Stimulated activated CD4-positive, alpha-beta T cell treated with anti-CD3 and anti-CD28 coated beads, Interleukin-4, amount 100 ng/mL, for 1 hour (primary cell): ENCODE data around the gene CRAMP1.
A peak's percentile ranks its signal among the peaks of the same experiment; 100 is the strongest.
"Not testable (repeated sequence)": the region's sequence is repeated elsewhere in the genome, so short reads cannot be mapped to it uniquely, and the experiment has no call there.

ENCODE experiments used
- DNase-seq: peaks from one replicate; pipeline ENCODE4 v3.0.0-alpha.2; 2020

The CRAMP1 gene

DNA sequence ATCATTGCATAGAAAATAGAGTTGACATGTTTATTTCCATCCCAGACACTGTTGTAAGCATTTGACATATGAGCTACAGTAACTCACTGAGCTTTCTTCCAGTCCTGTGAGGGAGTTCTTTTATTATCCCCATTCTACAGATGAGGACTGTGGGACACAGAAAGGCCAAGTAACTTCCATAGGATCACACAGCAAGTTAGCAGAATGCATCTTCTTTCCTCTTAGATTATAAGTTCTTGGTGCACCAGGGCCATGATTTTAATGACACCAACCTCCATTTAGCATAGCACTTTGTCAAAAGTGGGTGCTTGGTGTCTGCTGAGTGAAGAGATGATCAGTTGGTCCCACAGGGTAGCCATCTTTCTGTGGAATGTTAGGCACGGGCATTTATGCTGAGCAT is 78.7 kb downstream of the CRAMP1 start:
- DNase-seq, result no peak

DNA sequence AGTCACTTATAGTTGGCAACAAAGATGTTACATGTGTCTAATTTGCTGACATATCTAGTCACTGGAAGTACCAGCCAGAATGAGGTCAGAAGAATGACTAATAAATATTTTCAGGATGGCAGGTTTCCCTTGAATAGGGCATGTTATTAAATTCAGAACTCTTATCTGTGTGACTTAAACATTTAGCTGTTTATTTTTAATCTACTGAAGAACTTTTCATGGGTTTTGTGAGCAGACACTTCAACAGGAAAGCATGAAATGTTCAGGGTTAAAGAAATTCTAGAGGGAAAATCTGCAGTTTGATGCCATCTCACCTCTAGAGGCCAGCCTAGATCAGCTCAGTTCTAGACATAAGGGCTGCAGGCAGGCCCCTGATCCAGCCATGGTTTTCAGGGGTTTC is 79.1 kb downstream of the CRAMP1 start:
- no peak for DNase-seq

DNA sequence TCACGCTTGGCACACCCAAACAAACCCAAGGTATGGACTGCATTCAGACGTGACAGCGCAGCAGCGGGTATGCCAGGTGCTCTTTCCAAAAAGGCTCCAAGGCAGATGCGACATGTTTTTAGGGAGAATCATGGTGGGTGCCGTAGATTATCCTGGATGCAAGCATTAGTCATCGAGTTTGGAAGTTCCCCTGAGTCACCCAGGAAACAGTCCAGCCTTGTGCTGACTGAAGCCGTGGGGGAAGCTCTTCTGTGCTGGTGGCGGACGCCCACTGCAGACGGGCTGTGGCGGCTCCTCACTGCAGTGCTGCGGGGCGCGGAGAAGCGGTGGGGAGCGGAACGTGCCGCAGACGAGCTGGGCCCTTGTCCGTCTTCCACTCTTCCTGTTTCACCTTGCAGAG is 79.8 kb downstream of the CRAMP1 start:
- DNase-seq, result no peak

DNA sequence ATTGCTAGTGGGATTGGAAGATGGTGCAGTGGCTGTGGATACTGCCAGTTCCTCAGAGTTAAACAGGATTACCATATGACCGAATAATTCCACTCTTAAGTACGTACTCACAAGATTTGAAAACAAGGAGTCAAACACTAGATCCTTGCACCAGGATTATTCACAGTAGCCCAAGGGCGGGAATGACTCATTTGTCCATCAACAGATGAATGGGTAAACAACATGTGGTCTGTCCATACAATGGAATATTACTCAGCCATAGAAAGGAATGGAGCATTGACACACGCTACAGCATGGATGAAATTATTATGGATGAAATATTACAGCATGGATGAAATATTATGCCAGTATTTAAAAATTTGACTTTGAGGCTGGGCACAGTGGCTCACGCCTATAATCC is 84.7 kb downstream of the CRAMP1 start:
- DNase-seq, result no peak

DNA sequence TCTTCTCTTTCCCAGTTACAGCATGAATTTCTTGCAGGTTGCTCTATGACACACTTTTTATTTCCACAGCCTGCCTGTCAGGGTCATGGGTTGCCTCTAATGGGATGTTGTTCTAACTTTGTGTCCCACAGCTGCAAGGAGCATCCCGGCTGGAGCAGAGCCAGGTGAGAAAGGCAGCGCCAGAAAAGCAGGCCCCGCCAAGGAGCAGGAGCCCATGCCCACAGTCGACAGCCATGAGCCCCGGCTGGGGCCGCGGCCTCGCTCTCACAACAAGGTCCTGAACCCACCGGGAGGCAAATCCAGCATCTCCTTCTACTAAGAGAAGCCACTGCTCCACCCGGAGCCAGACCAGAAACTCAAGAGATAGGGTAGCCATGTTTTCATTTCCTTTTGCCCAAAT is 86.5 kb downstream of the CRAMP1 start:
- DNase-seq, result no peak

DNA sequence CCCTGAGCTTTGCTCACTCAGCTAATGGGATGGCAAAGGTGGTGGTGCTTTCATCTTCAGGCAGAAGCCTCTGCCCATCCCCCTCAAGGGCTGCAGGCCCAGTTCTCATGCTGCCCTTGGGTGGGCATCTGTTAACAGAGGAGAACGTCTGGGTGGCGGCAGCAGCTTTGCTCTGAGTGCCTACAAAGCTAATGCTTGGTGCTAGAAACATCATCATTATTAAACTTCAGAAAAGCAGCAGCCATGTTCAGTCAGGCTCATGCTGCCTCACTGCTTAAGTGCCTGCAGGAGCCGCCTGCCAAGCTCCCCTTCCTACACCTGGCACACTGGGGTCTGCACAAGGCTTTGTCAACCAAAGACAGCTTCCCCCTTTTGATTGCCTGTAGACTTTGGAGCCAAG is 88.1 kb downstream of the CRAMP1 start:
- no peak for DNase-seq

DNA sequence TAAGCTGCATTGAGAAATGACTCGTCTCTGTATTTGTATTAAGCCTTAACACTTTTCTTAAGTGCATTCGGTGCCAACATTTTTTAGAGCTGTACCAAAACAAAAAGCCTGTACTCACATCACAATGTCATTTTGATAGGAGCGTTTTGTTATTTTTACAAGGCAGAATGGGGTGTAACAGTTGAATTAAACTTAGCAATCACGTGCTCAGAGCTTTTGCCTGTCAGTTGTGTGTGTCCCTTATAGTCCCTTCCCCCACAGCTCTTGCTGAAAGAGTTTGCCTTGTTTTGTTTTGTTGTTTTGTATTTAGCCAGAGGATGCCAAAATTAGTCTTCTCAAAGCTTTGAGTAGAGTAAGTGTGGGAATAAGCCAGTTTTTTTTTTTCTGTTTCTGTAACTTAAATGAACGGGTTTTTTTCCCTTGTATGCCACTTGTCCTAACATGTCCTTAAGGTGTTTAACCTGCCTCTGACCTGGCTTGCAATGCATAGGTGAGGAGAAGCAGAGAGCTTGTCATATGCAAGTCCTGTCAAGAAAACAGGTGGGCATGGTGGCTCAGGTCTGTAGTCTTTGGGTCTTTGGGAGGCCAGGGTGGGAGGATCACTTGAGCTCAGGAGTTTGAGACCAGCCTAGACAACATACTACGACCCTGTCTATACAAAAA is 89.2 kb downstream of the CRAMP1 start:
- DNase-seq, result no peak

DNA sequence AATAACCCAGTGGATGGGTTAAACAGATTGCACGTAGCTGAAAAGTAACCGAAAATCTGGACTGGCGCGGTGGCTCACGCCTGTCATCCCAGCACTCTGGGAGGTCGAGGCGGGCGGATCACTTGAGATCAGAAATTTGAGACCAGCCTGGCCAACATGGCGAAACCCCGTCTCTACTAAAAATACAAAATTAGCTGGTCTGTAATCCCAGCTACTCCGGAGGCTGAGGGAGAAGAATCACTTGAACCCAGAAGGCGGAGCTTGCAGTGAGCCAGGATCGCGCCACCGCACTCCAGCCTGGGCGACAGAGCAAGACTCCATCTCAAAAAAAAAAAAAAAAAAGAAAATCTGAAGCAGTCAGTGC is 93.1 kb downstream of the CRAMP1 start:
- not testable (repeated sequence) for DNase-seq

DNA sequence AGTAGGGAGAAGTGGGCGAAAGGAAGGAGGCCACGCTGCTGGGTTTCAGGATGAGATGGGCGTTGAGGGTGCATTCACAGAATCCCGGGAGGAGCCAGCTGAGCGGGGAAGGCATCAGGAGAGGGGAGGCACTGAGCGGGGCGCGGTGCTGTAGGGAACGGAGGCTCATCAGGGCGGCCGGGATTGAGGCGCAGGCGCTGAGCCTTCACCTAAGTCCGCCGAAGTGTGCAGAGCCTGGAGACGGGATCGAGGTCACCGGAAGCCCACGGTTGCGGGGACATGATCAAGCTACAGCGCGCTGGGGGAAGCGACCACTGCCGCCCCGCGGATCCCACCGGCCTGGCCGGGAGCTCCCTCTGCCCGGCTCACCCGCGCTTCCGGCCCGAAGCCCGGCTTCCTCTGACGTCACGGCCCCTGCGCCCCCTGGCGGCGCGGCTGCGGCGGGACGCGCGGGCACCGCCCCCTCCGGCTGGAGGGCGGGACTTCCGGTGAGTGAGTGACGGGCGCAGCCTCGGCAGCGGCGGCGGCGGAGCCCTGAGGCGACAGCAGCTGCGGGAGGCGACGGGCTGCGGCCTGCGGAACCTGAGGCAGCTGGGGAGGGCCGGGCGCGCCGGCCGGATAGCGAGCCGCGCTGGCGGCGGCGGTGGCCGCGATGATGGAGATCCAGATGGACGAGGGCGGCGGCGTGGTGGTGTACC is 93.7 kb downstream of the CRAMP1 start, which contains the start of gene MAPK8IP3:
TSS of gene MAPK8IP3 (plus strand) at position 508 of the 698 bp plus-strand sequence. CDS start at position 653, 145 bp downstream.
- DNase-seq, result peak; percentile 95

DNA sequence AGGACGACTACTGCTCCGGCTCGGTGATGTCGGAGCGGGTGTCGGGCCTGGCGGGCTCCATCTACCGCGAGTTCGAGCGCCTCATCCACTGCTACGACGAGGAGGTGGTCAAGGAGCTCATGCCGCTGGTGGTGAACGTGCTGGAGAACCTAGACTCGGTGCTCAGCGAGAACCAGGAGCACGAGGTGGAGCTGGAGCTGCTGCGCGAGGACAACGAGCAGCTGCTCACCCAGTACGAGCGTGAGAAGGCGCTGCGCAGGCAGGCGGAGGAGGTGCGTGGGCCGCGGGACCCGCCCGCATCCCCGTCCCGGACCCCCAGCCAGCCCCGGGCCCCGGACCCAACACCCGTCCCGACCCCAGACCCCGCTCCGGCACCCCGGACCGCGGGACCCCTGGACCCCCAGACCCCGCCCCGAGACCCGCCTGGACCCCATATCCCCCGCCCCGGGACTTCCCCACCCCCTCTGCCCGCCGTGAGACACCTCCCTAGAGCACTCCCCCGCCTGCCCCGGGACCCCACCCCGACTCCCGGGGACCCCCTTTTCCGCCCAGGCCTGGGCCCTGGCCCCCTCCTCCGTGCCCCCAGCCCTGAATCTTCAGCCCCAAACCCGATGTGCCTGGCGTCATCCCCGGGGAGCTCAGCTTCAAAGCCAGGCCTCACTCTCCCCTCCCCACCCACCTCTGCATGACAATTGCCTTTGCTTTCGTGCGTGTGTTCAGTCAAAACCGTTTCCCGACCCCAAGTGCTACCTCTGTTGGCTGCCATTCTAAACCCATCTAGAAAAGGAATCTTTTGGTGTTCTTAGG is 94.4 kb downstream of the CRAMP1 start:
- peak; percentile 54 for DNase-seq

DNA sequence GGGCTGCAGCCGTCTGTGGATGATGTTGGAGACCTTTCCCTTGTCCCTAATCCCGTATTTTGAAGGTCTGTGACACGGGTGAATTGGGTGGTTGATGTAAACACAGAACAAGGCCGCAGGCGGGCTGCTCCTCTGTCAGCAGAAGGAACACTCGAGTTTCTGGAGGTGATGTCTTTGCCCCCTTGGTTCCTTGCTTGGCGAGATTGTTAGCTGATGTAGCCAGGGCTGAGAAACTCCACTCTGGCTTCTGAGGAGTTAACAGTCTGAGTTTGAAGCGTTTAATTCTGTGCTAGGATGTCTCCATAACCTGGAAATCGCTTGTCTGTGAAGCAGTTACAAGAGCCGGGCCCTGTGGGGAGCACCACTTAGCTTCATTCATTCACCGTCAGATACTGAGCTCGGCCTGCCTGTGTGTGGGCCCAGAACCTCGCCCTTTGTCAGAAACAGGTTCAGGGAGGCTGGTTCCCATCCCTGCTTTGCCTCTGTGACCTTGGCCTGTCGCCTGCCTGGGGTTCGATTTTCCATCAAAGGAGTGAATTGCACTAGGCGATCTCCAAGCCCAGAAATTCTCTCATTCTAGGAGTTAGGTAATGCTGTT is 95.1 kb downstream of the CRAMP1 start:
- DNase-seq, result no peak

DNA sequence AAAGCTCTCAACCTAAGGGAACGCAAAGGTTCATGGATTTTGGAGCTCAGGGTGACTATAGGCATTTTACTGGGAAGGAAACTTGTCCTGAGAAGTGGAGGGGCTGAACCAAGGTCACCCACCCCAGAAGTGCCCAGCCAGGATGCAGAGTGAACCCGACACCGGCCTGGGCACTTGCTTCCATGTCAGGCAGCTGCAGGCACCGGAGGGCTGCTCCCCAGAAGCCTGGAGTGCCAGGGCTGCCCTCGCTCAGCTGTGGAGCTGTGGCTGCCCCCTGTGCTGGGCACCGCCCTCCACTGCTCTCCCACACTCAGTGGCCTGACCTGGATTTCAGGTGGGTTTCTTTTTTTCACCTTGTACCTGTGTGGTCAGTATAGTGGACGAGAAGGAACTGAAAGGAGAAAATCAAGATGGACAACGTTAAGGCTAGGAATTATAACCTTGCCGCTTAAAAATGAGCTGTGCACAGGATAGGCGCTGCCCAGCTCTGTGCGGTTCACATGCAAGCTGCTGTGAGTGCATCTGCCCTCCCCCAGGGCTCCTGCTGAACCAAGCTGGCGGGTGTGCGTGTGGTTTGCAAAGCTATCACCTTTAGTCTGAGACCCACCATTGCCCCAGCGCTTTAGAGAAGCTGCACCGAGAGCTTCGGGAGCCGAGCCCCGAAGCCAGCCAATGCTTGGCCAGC is 96.1 kb downstream of the CRAMP1 start:
- DNase-seq, result no peak

DNA sequence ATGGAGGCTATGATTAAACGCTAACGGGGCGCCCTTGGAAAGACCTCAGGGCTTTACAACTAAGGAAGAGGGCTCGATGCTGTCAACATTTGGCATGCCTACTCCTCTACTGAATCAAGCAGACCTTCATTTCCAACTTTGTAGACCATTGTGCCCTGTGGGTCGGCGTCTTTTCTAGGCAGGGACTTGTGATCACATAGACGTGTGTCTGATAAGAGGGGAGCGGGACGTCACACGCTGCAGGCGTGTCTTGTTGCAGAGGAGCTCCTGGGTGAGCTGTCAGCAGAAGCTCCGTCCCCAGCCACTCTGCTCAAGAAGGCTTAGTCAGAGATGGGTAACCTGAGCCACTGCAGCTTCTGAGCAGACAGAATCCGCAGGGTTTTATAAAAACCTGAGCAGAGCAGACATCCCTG is 96.6 kb downstream of the CRAMP1 start:
- DNase-seq, result no peak

DNA sequence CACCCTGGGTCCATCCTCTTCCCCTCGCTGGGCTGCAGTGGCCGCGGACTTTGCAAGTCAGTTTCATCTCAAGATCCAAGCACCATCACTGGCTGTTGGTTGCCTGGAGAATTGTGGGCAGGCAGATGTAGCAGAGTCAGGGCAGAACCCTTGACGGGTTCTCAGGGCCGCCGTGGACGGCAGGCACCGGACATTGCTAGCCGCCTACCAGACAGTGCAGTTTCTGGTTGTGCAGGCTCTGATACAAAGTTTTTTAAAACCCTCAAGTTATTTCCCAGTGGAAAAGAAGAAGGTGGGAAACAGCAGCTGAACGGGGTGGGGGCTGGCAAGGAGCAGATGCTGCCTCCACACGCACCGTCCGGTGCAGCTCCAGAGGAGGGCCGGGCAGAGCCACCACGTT is 97.2 kb downstream of the CRAMP1 start:
- no peak for DNase-seq

DNA sequence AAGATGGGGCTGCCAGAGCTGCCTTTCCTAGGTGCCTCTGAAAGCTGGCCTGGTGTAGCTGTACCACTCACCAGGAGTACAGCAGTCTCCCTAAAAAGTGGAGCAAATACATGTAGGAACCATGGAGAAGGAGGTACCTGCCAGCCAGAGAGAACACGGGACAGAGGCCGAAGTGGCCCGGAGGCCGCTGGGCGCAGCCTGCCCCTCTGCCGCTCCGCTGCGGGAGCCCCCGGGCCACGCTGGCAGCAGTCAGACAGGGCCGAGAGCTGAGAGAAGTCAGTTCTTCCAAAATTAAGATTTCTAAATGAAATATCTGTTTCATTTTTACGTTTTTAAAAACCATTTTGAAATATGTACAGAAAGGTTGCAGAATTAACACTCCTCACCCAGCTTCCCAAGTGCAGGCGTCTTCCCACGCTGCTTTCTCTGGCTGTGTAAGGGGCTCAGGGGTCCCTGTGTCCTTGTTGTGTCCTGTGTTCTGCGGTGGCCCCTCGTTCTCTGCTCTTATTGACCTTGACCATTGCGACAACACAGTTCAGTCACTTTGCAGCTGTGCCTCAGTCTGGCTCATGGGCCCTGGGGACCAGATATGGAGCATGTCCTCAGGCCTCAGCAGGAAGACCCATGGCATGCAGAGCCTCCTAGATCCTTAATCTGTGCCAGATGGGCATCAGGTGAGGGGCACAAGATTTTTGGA is 98.8 kb downstream of the CRAMP1 start:
- no peak for DNase-seq

DNA sequence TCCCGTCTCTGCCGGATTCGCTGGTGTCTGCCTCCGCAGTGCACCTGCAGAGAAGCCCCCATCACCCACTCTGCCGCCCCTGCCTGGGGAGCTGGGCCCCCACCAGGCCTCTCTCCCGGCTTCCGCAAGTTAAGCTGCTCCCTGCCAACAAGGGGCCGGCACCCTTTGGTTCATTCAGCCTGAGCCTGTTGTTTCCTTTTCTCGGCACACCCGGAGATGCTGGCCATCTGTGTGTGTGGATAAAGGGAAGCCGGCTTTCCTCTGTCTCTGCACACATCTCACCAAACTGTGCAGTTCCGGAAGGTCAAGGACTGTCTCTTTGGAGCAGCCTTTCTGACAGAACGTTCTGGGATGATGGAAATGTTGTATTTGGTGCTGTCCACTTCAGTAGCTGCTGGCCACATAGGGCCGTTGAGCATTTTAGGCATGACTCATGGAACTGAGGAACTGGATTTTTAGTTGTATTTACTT is 100.7 kb downstream of the CRAMP1 start:
- no peak for DNase-seq

DNA sequence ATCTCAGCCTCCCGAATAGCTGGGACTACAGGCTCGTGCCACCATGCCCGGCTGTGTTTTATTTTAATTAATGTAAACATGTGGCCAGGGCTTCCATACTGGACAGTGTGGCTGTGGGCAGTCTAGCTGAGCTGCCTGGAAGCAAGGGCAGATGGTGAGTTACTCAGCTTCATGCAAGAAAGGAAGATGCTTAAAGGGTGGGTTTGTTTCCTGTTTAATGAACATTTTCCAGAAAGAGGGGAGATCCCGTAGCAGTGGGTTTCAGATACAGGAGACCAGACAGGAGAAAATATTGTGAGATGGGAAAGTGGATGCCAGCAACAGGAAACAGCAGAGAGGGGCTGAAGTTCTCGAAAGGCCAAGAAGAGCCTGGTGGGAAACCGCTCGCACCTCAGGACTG is 101.2 kb downstream of the CRAMP1 start:
- DNase-seq, result no peak

DNA sequence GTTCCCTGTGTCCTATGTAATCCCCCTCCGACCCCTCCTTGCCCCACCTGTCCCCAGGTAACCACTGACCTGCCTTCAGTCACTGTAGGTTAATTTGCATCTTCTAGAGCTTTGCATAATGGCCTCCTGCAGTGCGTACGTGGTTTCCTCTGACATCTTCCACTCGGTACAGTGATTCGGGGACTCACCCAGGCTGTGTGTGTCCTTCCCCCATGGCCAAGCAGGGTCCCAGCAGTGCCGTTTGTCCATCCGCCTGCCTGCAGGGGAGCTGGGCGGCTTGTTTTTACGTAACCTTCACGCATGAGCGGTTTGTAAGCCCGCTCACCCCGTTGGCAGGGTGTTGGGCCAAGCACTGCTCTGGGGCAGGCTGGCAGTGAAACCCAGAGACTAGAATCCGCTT is 101.8 kb downstream of the CRAMP1 start:
- no peak for DNase-seq

DNA sequence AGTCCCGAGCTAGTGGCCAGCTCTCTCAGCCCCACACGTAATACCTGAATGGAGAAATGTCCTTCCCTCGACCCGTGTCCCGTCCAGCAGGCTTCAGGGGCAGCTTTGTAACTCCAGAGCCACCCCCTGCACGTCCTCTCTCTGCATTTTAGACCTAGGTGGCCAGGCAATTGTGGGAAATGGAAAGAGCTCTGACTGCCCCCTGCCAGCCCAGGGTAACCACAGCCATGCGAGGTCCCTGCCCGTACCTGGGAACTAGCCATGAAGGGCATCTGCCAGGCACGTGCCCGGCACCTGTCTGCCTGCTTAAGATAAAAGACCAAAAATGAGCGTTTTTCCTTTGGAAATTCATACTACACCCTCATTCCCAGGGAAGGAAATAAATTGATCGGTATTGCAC is 103.1 kb downstream of the CRAMP1 start:
- no peak for DNase-seq

DNA sequence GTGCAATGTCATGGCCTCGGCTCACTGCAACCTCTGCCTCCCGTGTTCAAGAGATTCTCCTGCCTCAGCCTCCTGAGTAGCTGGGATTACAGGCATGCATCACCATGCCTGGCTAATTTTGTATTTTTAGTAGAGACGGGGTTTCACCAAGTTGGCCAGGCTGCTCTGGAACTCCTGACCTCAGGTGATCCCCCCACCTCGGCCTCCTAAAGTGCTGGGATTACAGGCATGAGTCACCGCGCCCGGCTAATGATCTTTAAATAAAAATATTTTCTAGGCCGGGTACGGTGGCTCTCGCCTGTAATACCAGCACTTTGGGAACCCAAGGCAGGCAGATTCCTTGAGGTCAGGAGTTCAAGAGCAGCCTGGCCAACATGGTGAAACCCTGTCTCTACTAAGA is 106.1 kb downstream of the CRAMP1 start:
- not testable (repeated sequence) for DNase-seq

DNA sequence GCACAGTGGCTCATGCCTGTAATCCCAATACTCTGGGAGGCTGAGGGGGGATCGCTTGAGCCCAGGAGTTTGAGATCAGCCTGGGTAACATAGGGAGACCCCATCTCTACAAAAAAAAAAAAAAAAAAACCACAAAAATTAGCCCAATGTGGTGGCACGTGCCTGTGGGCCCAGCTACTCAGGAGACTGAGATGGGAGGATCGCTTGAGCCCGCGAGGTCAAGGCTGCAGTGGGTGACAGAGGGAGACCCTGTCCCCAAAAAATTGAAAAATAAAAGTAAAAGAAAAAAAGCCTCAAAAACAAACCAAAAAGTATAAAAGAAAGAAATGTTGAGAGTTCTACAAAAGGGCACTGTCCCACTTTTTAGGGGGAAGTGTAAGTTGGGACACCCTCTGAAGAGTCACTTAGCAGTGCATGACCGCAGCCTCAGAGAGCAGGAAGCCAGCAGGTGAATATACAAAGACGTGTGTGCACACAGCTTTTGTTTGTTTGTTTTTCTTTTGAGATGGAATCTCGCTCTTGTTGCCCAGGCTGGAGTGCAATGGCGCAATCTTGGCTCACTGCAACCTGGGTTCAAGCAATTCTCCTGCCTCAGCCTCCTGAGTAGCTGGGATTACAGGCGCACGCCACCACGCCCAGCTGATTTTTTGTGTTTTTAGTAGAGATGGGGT is 107.5 kb downstream of the CRAMP1 start:
- not testable (repeated sequence) for DNase-seq

DNA sequence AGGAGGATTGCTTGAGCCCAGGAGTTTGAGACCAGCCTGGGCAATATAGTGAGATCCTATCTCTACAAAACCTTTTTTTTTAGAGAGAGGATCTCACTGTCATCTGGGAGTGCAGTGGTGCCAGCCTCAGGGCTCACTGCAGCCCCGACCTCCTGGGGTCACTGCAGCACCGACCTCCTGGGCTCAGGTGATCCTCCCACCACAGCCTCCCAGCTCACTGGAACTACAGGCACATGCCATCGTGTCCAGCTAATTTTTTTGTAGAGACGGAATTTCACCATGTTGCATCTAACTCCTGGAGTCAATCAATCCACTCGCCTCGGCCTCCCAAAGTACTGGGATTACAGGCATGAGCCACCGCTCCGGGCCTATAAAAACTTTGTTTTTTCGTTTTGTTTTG is 109.2 kb downstream of the CRAMP1 start:
- no peak for DNase-seq
